Measurements from ENCODE around the gene GOLGA8N.

DNA sequence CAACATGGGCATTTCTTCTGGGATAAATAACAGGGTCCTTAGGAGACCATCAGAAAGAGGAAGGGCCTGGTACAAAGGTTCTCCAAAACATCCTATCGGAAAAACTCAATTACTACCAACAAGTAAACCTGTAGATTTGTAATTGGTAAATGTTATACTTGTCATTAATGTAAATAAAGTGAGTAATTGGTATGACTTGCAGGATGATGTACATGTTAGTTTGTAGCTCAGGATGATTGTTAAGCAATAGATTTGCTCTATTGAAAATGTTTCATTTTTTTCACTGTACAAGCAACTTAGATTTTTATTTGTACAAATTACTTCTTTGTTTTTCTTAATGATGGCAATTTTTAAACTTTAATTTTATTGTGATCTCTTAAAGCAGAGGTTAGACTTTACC is 44.4 kb downstream of the GOLGA8N start:
- TF ChIP-seq, protein P1, sequence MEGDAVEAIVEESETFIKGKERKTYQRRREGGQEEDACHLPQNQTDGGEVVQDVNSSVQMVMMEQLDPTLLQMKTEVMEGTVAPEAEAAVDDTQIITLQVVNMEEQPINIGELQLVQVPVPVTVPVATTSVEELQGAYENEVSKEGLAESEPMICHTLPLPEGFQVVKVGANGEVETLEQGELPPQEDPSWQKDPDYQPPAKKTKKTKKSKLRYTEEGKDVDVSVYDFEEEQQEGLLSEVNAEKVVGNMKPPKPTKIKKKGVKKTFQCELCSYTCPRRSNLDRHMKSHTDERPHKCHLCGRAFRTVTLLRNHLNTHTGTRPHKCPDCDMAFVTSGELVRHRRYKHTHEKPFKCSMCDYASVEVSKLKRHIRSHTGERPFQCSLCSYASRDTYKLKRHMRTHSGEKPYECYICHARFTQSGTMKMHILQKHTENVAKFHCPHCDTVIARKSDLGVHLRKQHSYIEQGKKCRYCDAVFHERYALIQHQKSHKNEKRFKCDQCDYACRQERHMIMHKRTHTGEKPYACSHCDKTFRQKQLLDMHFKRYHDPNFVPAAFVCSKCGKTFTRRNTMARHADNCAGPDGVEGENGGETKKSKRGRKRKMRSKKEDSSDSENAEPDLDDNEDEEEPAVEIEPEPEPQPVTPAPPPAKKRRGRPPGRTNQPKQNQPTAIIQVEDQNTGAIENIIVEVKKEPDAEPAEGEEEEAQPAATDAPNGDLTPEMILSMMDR (IDR thresholded peaks at IDR 0.05): no peak
- no peak for TF ChIP-seq POLR2A (IDR thresholded peaks at IDR 0.05)

All from lower leg skin (tissue), 3 donors.